BLaER1 treated with 17β-estradiol and CSF1 and Interleukin-3, amounts not matched to agents 10 nM and 100 nM (cell line): ENCODE results near the gene CABP7.
A peak's percentile ranks its signal among the peaks of the same experiment; 100 is the strongest.

Source experiments
- H3K27ac ChIP-seq, 11 experiments: shearing (Covaris generic); formaldehyde crosslinking; 2 replicates each; pipeline ENCODE4 v1.8.1; 2022
- H3K27me3 ChIP-seq, 11 experiments: shearing (Covaris generic); formaldehyde crosslinking; 2 replicates each; pipeline ENCODE4 v1.8.1; 2022
- H3K36me3 ChIP-seq, 11 experiments: shearing (Covaris generic); formaldehyde crosslinking; 2 replicates each; pipeline ENCODE4 v1.8.1; 2022
- H3K4me1 ChIP-seq, 10 experiments: shearing (Covaris generic); formaldehyde crosslinking; 2 replicates each; pipeline ENCODE4 v1.8.1; 2022
- H3K4me2 ChIP-seq, 11 experiments: shearing (Covaris generic); formaldehyde crosslinking; 2 replicates each; pipeline ENCODE4 v1.8.1; 2022
- H3K4me3 ChIP-seq, 10 experiments: shearing (Covaris generic); formaldehyde crosslinking; 2 replicates each; pipeline ENCODE4 v1.8.1; 2022
- H3K9ac ChIP-seq, 11 experiments: shearing (Covaris generic); formaldehyde crosslinking; 2 replicates each; pipeline ENCODE4 v1.8.1; 2022
- H3K9me3 ChIP-seq, 11 experiments: shearing (Covaris generic); formaldehyde crosslinking; replicated peaks in 1 of 11; 2 replicates each; pipeline ENCODE4 v1.8.1; 2022
- H4K20me1 ChIP-seq, 11 experiments: shearing (Covaris generic); formaldehyde crosslinking; 2 replicates each; pipeline ENCODE4 v1.8.1; 2022
- Cebpa-rat ChIP-seq, 11 experiments: shearing (Covaris generic); IDR thresholded peaks; 2 replicates each; pipeline ENCODE4 v1.8.1; 2022

CABP7 gene

DNA sequence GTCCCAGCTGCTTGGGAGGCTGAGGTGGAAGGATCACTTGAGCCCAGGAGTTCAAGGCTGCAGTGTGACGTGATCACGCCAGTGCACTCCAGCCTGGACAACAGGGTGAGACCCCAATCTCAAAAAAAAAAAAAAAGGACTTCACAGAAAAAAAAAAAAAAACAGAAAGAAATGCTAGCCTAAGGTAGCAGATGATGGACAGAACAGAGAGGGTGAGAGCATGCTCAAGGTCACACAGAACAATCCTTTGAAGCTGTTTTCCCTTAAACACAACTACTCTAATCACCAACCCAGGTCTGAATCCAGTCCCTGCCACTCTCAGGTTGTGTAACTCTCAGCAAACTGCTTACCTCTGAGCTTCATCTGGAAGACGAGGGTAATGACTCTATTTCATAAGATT, 37.3 kb downstream of the CABP7 start:
- no peaks in the 10 kb centered on the region for H3K27me3 ChIP-seq
- TF ChIP-seq Cebpa-rat (IDR thresholded peaks at IDR 0.05), result no peak
- H4K20me1 ChIP-seq, result peaks cover 0 to 35% (median 0%) of the 10 kb centered on the region in 11 experiments; a peak in 2 of 22 replicates
- peak overlapping the region in 6 of 11 experiments; percentile 80 to 91 (median 85); a peak in 11 of 22 replicates for H3K27ac ChIP-seq
- H3K9me3 ChIP-seq, result no peaks in the 10 kb centered on the region
- no peak overlapping the region for H3K4me3 ChIP-seq
- H3K4me1 ChIP-seq, result peaks cover 34 to 94% (median 83%) of the 10 kb centered on the region in 10 experiments
- H3K9ac ChIP-seq, result peak overlapping the region in 5 of 11 experiments; percentile 3 to 82 (median 77); a peak in 6 of 22 replicates
- peak overlapping the region in 9 of 11 experiments; percentile 58 to 91 (median 82); a peak in 18 of 22 replicates for H3K4me2 ChIP-seq
- peaks cover 0 to 15% (median 0%) of the 10 kb centered on the region in 11 experiments; a peak in 5 of 22 replicates for H3K36me3 ChIP-seq

DNA sequence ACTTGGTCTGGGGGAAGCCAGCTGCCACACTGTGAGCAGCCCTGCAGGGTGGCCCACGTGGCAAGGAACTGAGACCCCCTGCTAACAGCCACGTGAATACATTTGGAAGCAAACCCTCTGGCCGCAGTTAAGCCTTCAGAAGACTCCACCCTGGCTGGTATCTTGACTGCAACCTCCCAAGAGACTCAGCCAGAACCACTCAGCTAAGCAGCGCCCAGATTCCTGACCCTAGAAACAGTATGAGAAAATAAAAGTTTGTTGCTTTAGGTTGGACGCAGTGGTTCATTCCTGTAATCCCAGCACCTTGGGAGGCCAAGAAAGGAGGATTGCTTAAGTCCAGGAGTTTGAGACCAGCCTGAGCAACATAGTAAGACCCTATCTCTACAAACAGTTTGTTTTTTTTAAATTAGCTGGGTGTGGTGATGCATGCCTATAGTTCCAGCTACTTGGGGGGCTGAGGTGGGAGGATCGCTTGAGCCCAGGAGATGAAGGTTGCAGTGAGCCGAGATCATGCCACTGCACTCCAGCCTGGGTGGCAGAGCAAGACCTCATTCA, 38.3 kb downstream of the CABP7 start:
- Histone ChIP-seq H3K27ac (peak overlapping the region in 9 of 11 experiments; percentile 37 to 91 (median 80); a peak in 17 of 22 replicates), H4K20me1 (peaks cover 0 to 35% (median 0%) of the 10 kb centered on the region in 11 experiments; a peak in 2 of 22 replicates), H3K4me2 (peak overlapping the region; percentile 43 to 91 (median 82); a peak in 21 of 22 replicates), H3K9ac (peak overlapping the region in 10 of 11 experiments; percentile 47 to 82 (median 74); a peak in 18 of 22 replicates), H3K36me3 (peaks cover 0 to 10% (median 0%) of the 10 kb centered on the region in 11 experiments; a peak in 4 of 22 replicates), H3K4me1 (peaks cover 32 to 83% (median 73%) of the 10 kb centered on the region in 10 experiments), H3K9me3 (no peaks in the 10 kb centered on the region), H3K4me3 (peak overlapping the region in 5 of 10 experiments; percentile 6 to 34 (median 30); a peak in 5 of 20 replicates), H3K27me3 (no peaks in the 10 kb centered on the region)
- TF ChIP-seq Cebpa-rat (IDR thresholded peaks at IDR 0.05), result no peak

DNA sequence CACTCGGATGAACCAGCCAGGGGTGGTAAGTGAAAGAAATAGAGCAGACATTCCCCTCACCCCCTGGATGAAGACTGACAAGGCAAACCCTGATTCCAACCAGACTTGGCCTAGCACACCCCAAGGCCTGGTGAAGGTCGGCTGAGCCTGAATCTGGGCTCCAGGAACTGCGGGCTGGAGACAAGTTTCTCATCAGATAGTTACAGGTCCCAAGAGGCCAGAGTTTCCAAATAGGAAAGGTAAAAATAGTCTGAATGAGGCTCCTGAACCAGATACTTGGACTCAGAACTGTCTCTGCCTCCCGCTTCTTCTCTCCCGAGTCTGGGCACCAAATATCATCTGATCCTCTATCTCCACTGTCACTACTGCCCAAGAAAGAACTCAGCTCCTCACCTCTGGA, 39.2 kb downstream of the CABP7 start:
- Histone ChIP-seq H3K36me3 (peaks cover 0 to 6% (median 0%) of the 10 kb centered on the region in 11 experiments; a peak in 3 of 22 replicates), H3K9ac (peak overlapping the region; percentile 47 to 82 (median 74)), H3K9me3 (no peaks in the 10 kb centered on the region), H4K20me1 (peaks cover 0 to 35% (median 0%) of the 10 kb centered on the region in 11 experiments; a peak in 2 of 22 replicates), H3K4me2 (peak overlapping the region; percentile 43 to 91 (median 82)), H3K27ac (peak overlapping the region in 10 of 11 experiments; percentile 11 to 91 (median 80); a peak in 19 of 22 replicates), H3K4me1 (peaks cover 36 to 78% (median 68%) of the 10 kb centered on the region in 10 experiments), H3K4me3 (peak overlapping the region in 6 of 10 experiments; percentile 6 to 34 (median 28); a peak in 8 of 20 replicates), H3K27me3 (no peaks in the 10 kb centered on the region)
- TF ChIP-seq Cebpa-rat (IDR thresholded peaks at IDR 0.05), result peak in 4 of 11 experiments; percentile 36 to 78 (median 46); a peak in 3 of 22 replicates

DNA sequence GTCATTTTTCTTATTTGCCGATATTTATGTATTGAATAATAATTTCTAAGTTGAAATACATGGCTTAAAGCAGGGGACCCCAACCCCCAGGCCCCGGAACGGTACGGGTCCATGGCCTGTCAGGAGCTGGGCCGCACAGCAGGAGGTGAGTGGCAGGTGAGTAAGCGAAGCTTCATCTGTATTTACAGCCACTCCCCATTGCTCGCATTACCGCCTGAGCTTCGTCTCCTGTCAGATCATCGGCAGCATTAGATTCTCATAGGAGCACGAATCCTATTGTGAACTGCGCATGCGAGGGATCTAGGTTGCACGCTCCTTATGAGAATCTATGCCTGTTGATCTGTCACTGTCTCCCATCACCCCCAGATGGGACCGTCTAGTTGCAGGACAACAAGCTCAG, 42.5 kb downstream of the CABP7 start:
- H3K36me3 ChIP-seq, result no peaks in the 10 kb centered on the region
- peaks cover 0 to 24% (median 0%) of the 10 kb centered on the region in 11 experiments; a peak in 2 of 22 replicates for H4K20me1 ChIP-seq
- no peaks in the 10 kb centered on the region for H3K9me3 ChIP-seq
- H3K4me1 ChIP-seq, result peaks cover 44 to 67% (median 58%) of the 10 kb centered on the region in 10 experiments
- H3K27me3 ChIP-seq, result no peaks in the 10 kb centered on the region
- H3K9ac ChIP-seq, result no peak overlapping the region
- no peak for TF ChIP-seq Cebpa-rat (IDR thresholded peaks at IDR 0.05)
- no peak overlapping the region for H3K4me2 ChIP-seq
- no peak overlapping the region for H3K27ac ChIP-seq
- H3K4me3 ChIP-seq, result no peak overlapping the region

DNA sequence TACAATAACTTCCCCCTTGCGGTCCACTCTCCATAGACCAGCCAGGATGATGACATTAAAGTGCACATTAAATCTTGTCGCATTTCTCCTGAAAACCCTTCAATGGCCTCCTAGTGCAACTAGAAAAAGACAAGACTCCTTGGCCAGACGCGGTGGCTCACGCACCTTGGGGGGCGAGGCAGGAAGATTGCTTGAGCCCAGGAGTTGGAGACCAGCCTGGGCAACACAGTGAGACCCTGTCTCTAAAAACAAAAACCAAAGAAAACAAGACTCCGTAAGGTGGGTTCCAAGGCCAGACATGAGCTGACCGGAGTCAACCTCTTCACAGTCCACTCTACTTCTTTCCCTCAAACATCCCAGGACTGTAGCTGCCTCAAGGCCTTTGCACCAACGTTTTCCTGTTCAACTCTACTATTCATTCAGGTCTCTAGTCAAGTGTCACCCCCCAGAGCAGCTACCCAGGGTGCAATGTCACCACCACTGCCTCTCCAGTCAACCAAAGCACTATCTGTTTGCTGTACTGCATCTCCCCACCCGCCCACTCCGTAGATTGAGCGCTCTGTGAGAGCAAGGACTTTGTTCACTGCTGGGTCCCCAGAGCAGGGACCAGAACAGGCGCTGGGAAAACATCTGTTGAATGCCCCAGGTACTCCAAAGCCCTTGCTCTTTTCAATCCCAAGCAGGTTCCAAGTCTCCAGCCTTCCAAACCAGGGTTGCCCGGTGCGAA, 46.3 kb downstream of the CABP7 start:
- H3K4me1 ChIP-seq, result peaks cover 35 to 49% (median 40%) of the 10 kb centered on the region in 10 experiments
- H3K4me2 ChIP-seq, result peak overlapping the region; percentile 78 to 95 (median 92)
- no peaks in the 10 kb centered on the region for H3K27me3 ChIP-seq
- TF ChIP-seq Cebpa-rat (IDR thresholded peaks at IDR 0.05), result no peak
- H3K9me3 ChIP-seq, result no peaks in the 10 kb centered on the region
- peak overlapping the region; percentile 84 to 96 (median 90) for H3K27ac ChIP-seq
- peak overlapping the region; percentile 84 to 94 (median 90) for H3K9ac ChIP-seq
- peaks cover 0 to 24% (median 0%) of the 10 kb centered on the region in 11 experiments; a peak in 4 of 22 replicates for H4K20me1 ChIP-seq
- H3K4me3 ChIP-seq, result peak overlapping the region; percentile 77 to 93 (median 84)
- peaks cover 19 to 29% (median 23%) of the 10 kb centered on the region in 11 experiments for H3K36me3 ChIP-seq

DNA sequence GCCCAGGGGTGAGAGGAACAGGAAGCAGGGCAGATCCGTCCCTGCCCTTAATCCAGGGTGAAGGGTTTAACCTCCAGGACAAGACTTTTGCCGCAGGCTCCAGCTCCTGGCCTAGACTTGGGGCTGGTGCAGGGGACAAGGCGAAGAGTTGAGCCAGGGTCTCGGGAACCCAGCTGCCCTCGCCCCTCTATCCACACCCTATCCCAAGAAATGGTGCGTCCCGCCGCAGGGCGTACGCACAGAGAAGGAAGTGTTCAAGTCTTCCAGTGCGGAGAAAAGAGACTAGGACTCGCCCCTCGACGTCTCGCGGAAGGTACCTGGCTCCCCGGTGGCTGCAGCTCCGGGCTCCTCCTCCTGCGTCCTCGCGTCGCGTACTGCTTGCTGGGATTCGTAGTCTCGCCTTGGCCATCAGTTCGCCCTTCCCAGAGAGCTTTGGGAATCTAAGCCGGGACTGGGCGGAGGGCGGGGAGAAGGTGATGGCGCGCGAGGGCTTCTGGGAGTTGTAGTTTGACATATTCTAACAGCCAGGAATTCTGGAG, 46.9 kb downstream of the CABP7 start, which contains the start of gene ZMAT5:
Gene ZMAT5, minus strand, starts transcription at position 376 of the 539 bp plus-strand sequence. CDS start 18,463 bp downstream, outside the sequence.
- H3K4me1 ChIP-seq, result peaks cover 35 to 48% (median 40%) of the 10 kb centered on the region in 10 experiments

DNA sequence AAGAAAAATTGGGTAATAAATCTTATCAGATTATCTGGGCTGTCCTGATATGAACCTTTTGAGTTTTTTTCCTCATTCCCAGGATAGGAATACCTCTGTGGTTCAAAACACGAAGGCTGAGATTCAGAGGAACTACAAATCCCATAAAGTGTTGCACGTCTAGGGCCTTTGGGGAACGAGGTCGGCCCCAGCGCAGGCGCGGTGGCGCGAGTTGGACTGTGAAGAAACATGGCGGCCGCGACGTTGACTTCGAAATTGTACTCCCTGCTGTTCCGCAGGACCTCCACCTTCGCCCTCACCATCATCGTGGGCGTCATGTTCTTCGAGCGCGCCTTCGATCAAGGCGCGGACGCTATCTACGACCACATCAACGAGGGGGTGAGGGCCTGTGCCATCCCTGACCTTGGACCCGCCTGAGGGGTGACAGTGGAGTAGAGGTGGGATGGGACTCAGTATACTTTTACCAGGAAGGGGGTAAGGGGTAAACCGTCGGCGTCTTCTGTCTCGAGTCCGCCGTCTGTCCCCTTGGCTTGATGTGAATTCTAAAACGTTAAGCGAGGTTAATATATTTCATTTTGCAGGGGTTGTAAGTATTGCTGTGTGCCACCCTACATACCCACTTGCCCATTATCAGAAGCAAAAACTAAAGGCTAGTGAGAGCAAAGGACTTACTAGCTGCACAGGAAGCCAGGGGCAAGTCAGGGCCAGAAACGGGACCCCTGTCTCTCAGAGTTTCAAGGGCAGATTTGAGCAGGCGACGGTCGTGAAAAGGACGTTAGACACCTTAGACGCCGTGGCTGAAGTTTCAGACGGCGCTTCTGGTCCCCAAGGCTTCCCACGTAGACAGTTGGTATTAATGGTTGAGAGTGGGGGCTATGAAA, 47.6 kb downstream of the CABP7 start, which contains the start of gene UQCR10:
Gene UQCR10, plus strand, starts transcription at position 199 of the 881 bp plus-strand sequence. Its CDS starts 30 bp downstream, at position 229.
- Histone ChIP-seq H3K27me3 (no peaks in the 10 kb centered on the region), H3K9ac (peak within 1 kb of the TSS; percentile 84 to 94 (median 90)), H3K4me1 (peaks cover 35 to 48% (median 40%) of the 10 kb centered on the region in 10 experiments), H3K4me2 (peak within 1 kb of the TSS; percentile 79 to 95 (median 92)), H4K20me1 (peaks cover 0 to 24% (median 0%) of the 10 kb centered on the region in 11 experiments; a peak in 4 of 22 replicates), H3K36me3 (peaks cover 23 to 37% (median 28%) of the 10 kb centered on the region in 11 experiments), H3K27ac (peak within 1 kb of the TSS; percentile 84 to 96 (median 90)), H3K9me3 (no peaks in the 10 kb centered on the region), H3K4me3 (peak within 1 kb of the TSS; percentile 77 to 93 (median 84))
- TF ChIP-seq Cebpa-rat (IDR thresholded peaks at IDR 0.05), result no peak

More for the DNA sequence above, 46.9 kb downstream of the CABP7 start, which contains the start of gene ZMAT5:
- peak within 1 kb of the TSS; percentile 77 to 93 (median 84) for H3K4me3 ChIP-seq
- peak within 1 kb of the TSS; percentile 84 to 94 (median 90) for H3K9ac ChIP-seq
- H3K27ac ChIP-seq, result peak within 1 kb of the TSS; percentile 84 to 96 (median 90)
- peak within 1 kb of the TSS; percentile 79 to 95 (median 92) for H3K4me2 ChIP-seq
- peaks cover 23 to 36% (median 28%) of the 10 kb centered on the region in 11 experiments for H3K36me3 ChIP-seq
- no peak for TF ChIP-seq Cebpa-rat (IDR thresholded peaks at IDR 0.05)
- H3K9me3 ChIP-seq, result no peaks in the 10 kb centered on the region
- peaks cover 0 to 24% (median 0%) of the 10 kb centered on the region in 11 experiments; a peak in 4 of 22 replicates for H4K20me1 ChIP-seq
- no peaks in the 10 kb centered on the region for H3K27me3 ChIP-seq
